Coronary artery (tissue), 2 donors: ENCODE results near the gene PRAMEF11.

ENCODE experiments used
- DNase-seq: peaks from one replicate; pipeline ENCODE4 v3.0.0-alpha.2; 2017; ENCODE audit warnings: low spot score
- H3K27ac ChIP-seq, 2 donors: fragments of 200-600 bp; sonication (generic); one replicate each; pipeline ENCODE4 v1.5.1; 2016 to 2019
- H3K4me3 ChIP-seq: fragments of 200-600 bp; sonication (generic); 2 replicates; pipeline ENCODE4 v1.5.1; 2016; ENCODE audit warnings: mild to moderate bottlenecking, moderate library complexity
- TF ChIP-seq, protein P1 (sequence below): fragments of 200-600 bp; sonication (generic); IDR thresholded peaks from one replicate; pipeline ENCODE4 v1.5.1; 2019; ENCODE audit warnings: antibody characterized with exemption

PRAMEF11 gene

DNA sequence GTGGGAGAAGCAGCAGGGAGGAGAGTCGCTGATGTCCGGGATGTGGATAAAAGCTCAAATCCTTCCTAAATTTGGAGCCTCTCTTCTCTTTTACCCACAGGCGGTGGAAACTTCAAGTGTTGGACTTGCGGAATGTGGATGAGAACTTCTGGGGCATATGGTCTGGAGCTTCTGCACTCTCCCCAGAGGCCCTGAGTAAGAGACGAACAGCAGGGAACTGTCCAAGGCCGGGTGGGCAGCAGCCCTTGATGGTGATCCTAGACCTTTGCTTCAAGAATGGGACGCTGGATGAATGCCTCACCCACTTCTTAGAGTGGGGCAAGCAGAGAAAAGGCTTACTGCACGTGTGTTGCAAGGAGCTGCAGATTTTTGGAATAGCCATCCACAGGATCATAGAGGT lies 55.8 kb downstream of the PRAMEF11 start:
- no peak for DNase-seq
- TF ChIP-seq, protein P1, sequence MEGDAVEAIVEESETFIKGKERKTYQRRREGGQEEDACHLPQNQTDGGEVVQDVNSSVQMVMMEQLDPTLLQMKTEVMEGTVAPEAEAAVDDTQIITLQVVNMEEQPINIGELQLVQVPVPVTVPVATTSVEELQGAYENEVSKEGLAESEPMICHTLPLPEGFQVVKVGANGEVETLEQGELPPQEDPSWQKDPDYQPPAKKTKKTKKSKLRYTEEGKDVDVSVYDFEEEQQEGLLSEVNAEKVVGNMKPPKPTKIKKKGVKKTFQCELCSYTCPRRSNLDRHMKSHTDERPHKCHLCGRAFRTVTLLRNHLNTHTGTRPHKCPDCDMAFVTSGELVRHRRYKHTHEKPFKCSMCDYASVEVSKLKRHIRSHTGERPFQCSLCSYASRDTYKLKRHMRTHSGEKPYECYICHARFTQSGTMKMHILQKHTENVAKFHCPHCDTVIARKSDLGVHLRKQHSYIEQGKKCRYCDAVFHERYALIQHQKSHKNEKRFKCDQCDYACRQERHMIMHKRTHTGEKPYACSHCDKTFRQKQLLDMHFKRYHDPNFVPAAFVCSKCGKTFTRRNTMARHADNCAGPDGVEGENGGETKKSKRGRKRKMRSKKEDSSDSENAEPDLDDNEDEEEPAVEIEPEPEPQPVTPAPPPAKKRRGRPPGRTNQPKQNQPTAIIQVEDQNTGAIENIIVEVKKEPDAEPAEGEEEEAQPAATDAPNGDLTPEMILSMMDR: no peak
- Histone ChIP-seq H3K27ac (no peak overlapping the region), H3K4me3 (no peak overlapping the region)

DNA sequence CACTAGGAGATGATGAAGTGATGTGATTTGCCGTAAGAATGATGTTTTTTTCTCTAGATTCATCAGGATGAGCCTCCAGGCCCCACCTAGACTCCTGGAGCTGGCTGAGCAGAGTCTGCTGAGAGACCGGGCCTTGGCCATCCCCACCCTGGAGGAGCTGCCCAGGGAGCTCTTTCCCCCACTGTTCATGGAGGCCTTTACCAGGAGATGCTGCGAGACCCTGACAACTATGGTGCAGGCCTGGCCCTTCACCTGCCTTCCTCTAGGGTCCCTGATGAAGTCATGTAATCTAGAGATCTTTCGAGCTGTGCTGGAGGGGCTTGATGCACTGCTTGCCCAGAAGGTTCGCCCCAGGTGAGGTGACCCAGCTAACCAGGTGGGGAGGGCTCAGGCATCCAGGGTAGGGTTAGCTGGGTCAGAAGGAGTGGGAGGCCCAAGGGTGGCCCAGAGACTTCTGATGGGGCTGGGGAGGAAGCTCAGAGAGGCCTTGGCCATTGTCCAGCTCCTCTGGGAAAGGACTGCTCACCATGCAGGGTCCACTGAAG lies 56.3 kb downstream of the PRAMEF11 start:
- Histone ChIP-seq H3K27ac (no peak overlapping the region), H3K4me3 (no peak overlapping the region)
- no peak for DNase-seq
- TF ChIP-seq, protein P1: no peak
